ENCODE measurements around the gene FNBP1. TPM values are rescaled to one million over a fixed set of nuclear protein-coding genes. Genes with fewer than 3 reads are reported as not detected.

Gene FNBP1
- total RNA-seq, 1 experiment from 2014 or later, result 36.5 TPM

DNA sequence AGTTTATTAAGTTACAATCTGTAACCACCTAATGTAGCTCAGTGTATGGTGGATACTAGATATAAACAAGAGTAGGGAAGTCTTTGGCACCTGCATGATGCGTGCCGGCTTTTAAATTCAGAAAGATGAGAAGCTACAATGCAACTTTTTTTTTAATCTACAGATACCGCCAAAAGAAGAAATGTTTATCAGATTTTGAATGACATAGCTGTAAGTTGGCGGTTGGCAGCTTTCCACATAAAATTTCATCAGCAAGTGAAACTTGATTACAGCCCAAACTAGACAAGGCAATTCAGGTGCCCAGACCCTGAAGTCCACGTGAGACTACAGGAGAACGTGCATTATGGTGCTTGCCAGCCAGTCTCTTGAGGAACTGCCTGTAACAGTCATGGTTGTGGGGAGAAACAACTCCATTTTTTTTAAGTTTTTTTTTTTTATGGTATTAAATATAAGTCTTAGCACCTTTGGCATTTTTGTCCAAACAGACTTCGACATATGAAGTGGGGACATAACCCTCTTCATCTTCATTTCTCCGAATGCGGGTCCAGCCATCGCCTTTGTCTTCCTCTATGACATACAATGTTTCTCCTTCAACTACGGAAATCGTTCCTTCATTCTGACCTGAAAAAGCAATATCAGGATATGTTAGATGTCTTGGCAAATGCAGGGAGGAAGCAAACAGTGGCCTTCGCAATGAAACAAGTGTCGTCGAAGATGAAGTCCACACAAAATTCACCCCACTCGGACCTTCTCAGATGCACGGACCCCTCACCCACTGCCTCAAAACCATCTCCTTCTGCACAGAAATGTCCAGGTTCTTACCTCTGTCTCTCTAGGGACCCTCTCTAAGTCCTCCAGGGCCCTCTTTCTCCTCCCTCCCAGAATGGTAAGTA, 147.4 kb downstream of the FNBP1 start:
- Histone ChIP-seq H2BK120ac (ENCODE audit: low read depth, low read length, poor library complexity, severe bottlenecking) (no peak overlapping the region), H3K79me2 (ENCODE audit: insufficient read depth, low read length) (no peaks in the 10 kb centered on the region), H3K9ac (ENCODE audit: extremely low read depth, insufficient read length, low read length) (no peak overlapping the region), H4K8ac (replicated peaks; ENCODE audit: insufficient read length, low read depth, low read length) (no peak overlapping the region), H4K20me1 (ENCODE audit: control insufficient read depth, insufficient read depth, insufficient read length) (no peaks in the 10 kb centered on the region), H3K27ac (ENCODE audit: insufficient read length, low read depth, low read length) (no peak overlapping the region), H3K27me3 (ENCODE audit: insufficient read depth, low read length) (no peaks in the 10 kb centered on the region), H2BK20ac (ENCODE audit: low read depth, low read length, poor library complexity, severe bottlenecking) (no peak overlapping the region), H2BK15ac (ENCODE audit: low read depth, low read length) (no peak overlapping the region), H2BK12ac (ENCODE audit: insufficient read length, low read depth, low read length) (no peak overlapping the region), H3K18ac (ENCODE audit: insufficient read length, low read depth, low read length) (no peak overlapping the region), H3K79me1 (ENCODE audit: insufficient read depth, low read depth, low read length, poor library complexity, severe bottlenecking) (no peaks in the 10 kb centered on the region), H4K5ac (ENCODE audit: insufficient read length, low read depth, low read length) (no peak overlapping the region), H4K91ac (ENCODE audit: insufficient read length, low read depth, low read length) (no peak overlapping the region), H3T11ph (ENCODE audit: low read length) (no peak overlapping the region), H3K4me1 (ENCODE audit: insufficient read depth, low read length) (no peaks in the 10 kb centered on the region), H3K4me2 (ENCODE audit: insufficient read depth, insufficient read length, low read length) (no peak overlapping the region), H2AFZ (ENCODE audit: low read length) (no peak overlapping the region), H3K4ac (ENCODE audit: low read depth, low read length) (no peak overlapping the region), H3K56ac (ENCODE audit: insufficient read length, low read depth, low read length) (no peak overlapping the region), H2AK5ac (ENCODE audit: insufficient read length, low read length) (no peak overlapping the region), H3K23me2 (ENCODE audit: insufficient read length, low read depth, low read length, poor library complexity, severe bottlenecking) (no peaks in the 10 kb centered on the region), H2BK5ac (ENCODE audit: insufficient read length, low read length) (no peak overlapping the region), H3K23ac (ENCODE audit: insufficient read length, low read depth, low read length) (no peak overlapping the region), H3K14ac (ENCODE audit: insufficient read depth, low read length) (no peak overlapping the region), H3K9me3 (ENCODE audit: control insufficient read depth, low read depth, low read length) (no peaks in the 10 kb centered on the region)
- Mint-ChIP-seq H3K9me3 (no peaks in the 10 kb centered on the region; a peak in 1 of 5 replicates), H3K36me3 (ENCODE audit: insufficient read depth in 1 of 3, low read depth in 3 of 3) (peaks cover 21 to 55% (median 45%) of the 10 kb centered on the region in 3 experiments; a peak in 6 of 7 replicates), H3K27me3 (ENCODE audit: low read depth) (no peaks in the 10 kb centered on the region), H3K27ac (peak overlapping the region in 1 of 3 experiments; percentile 30; a peak in 2 of 7 replicates), H3K4me3 (no peak overlapping the region), H3K4me1 (peaks cover 10 to 12% of the 10 kb centered on the region in 2 experiments; a peak in 3 of 4 replicates)
- no CpG with 5 or more reads among the region's 17 CpGs for WGBS (ENCODE audit: extremely low coverage, insufficient read length, low lambda C conversion rate)
- no peak for TF ChIP-seq CTCF (conservative IDR thresholded peaks at IDR 0.05)
- DNase-seq, result no peak
